Measurements from ENCODE around the gene IMPG1. TPM values are rescaled to one million over a fixed set of nuclear protein-coding genes. Genes with fewer than 3 reads are reported as not detected.

Gene IMPG1
- total RNA-seq, 1 experiment from 2014 or later = not detected

DNA sequence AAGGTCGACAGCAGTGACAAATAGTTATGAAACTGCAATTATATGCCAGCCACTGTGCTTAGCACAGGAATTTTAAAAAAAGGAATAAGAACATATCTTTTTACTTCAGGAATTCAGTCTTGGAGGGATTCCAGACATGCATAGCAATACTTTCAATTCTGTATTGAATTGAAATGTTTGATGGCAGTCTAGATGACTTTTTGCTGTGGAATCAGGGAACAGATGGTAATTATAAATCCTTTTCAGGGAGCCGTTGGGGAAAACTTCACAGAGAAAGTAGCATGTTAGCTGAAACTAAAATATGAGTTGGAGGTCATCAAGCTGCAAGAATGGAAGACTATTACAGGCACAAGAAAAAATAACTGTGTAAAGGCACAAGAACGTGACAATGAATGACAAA is 74.8 kb downstream of the IMPG1 start:
- Mint-ChIP-seq H3K27me3 (ENCODE audit: low read depth) (peaks cover 20% of the 10 kb centered on the region), H3K27ac (no peak overlapping the region), H3K4me3 (no peak overlapping the region), H3K9me3 (peaks cover 2 to 3% of the 10 kb centered on the region in 2 experiments; a peak in 2 of 5 replicates), H3K4me1 (peaks cover 26 to 30% of the 10 kb centered on the region in 2 experiments), H3K36me3 (ENCODE audit: insufficient read depth in 1 of 3, low read depth in 3 of 3) (no peaks in the 10 kb centered on the region)
- Histone ChIP-seq H3K4me1 (ENCODE audit: insufficient read depth, low read length) (peaks cover 4% of the 10 kb centered on the region; the same call in 1 of the 2 replicates), H4K8ac (replicated peaks; ENCODE audit: insufficient read length, low read depth, low read length) (no peak overlapping the region), H2BK20ac (ENCODE audit: low read depth, low read length, poor library complexity, severe bottlenecking) (no peak overlapping the region), H4K20me1 (ENCODE audit: control insufficient read depth, insufficient read depth, insufficient read length) (no peaks in the 10 kb centered on the region), H3K56ac (ENCODE audit: insufficient read length, low read depth, low read length) (no peak overlapping the region), H3K27me3 (ENCODE audit: insufficient read depth, low read length) (no peaks in the 10 kb centered on the region), H3K4me2 (ENCODE audit: insufficient read depth, insufficient read length, low read length) (no peak overlapping the region), H2BK12ac (ENCODE audit: insufficient read length, low read depth, low read length) (no peak overlapping the region), H4K5ac (ENCODE audit: insufficient read length, low read depth, low read length) (no peak overlapping the region), H2BK15ac (ENCODE audit: low read depth, low read length) (no peak overlapping the region), H3K9me3 (ENCODE audit: control insufficient read depth, low read depth, low read length) (no peaks in the 10 kb centered on the region), H3K14ac (ENCODE audit: insufficient read depth, low read length) (no peak overlapping the region), H3K27ac (ENCODE audit: insufficient read length, low read depth, low read length) (no peak overlapping the region), H3K79me2 (ENCODE audit: insufficient read depth, low read length) (no peaks in the 10 kb centered on the region), H3T11ph (ENCODE audit: low read length) (no peak overlapping the region), H4K91ac (ENCODE audit: insufficient read length, low read depth, low read length) (no peak overlapping the region), H3K9ac (ENCODE audit: extremely low read depth, insufficient read length, low read length) (no peak overlapping the region), H2AK5ac (ENCODE audit: insufficient read length, low read length) (no peak overlapping the region), H3K23ac (ENCODE audit: insufficient read length, low read depth, low read length) (no peak overlapping the region), H2BK120ac (ENCODE audit: low read depth, low read length, poor library complexity, severe bottlenecking) (no peak overlapping the region), H2AFZ (ENCODE audit: low read length) (no peak overlapping the region), H3K18ac (ENCODE audit: insufficient read length, low read depth, low read length) (no peak overlapping the region), H3K23me2 (ENCODE audit: insufficient read length, low read depth, low read length, poor library complexity, severe bottlenecking) (no peaks in the 10 kb centered on the region), H3K4ac (ENCODE audit: low read depth, low read length) (no peak overlapping the region), H2BK5ac (ENCODE audit: insufficient read length, low read length) (no peak overlapping the region), H3K79me1 (ENCODE audit: insufficient read depth, low read depth, low read length, poor library complexity, severe bottlenecking) (no peaks in the 10 kb centered on the region)
- no peak for DNase-seq
- WGBS (ENCODE audit: extremely low coverage, insufficient read length, low lambda C conversion rate) = no CpG with 5 or more reads among the region's 3 CpGs
- TF ChIP-seq, protein P1, sequence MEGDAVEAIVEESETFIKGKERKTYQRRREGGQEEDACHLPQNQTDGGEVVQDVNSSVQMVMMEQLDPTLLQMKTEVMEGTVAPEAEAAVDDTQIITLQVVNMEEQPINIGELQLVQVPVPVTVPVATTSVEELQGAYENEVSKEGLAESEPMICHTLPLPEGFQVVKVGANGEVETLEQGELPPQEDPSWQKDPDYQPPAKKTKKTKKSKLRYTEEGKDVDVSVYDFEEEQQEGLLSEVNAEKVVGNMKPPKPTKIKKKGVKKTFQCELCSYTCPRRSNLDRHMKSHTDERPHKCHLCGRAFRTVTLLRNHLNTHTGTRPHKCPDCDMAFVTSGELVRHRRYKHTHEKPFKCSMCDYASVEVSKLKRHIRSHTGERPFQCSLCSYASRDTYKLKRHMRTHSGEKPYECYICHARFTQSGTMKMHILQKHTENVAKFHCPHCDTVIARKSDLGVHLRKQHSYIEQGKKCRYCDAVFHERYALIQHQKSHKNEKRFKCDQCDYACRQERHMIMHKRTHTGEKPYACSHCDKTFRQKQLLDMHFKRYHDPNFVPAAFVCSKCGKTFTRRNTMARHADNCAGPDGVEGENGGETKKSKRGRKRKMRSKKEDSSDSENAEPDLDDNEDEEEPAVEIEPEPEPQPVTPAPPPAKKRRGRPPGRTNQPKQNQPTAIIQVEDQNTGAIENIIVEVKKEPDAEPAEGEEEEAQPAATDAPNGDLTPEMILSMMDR (conservative IDR thresholded peaks at IDR 0.05) = no peak
